DOHH2 (cell line): ENCODE results near the gene SETD6.

Source experiments
- H3F3A ChIP-seq: fragments of 200-600 bp; sonication (generic), shearing (Covaris generic); 2 replicates; pipeline ENCODE4 v1.6.0; 2016; ENCODE audit warnings: antibody characterized with exemption, mild to moderate bottlenecking; ENCODE audit not compliant: control insufficient read depth, insufficient read depth
- H3K27ac ChIP-seq: fragments of 200-600 bp; sonication (generic); 2 replicates; pipeline ENCODE4 v1.5.1; 2014; ENCODE audit warnings: low read depth, mild to moderate bottlenecking, low read length, moderate library complexity
- H3K27me3 ChIP-seq: fragments of 200-600 bp; sonication (generic); 2 replicates; pipeline ENCODE4 v1.6.1; 2014; ENCODE audit warnings: mild to moderate bottlenecking, low read length, mixed read lengths; ENCODE audit not compliant: control insufficient read depth
- H3K36me3 ChIP-seq: fragments of 200-600 bp; sonication (generic); 2 replicates; pipeline ENCODE4 v1.6.1; 2014; ENCODE audit warnings: mild to moderate bottlenecking, low read length, moderate library complexity, mixed read lengths; ENCODE audit not compliant: control insufficient read depth
- H3K4me1 ChIP-seq: fragments of 200-600 bp; sonication (generic); 2 replicates; pipeline ENCODE4 v1.6.1; 2014; ENCODE audit warnings: mild to moderate bottlenecking, low read length, mixed read lengths; ENCODE audit not compliant: control insufficient read depth
- H3K4me2 ChIP-seq: fragments of 200-600 bp; sonication (generic); 2 replicates; pipeline ENCODE4 v1.6.0; 2014; ENCODE audit warnings: mild to moderate bottlenecking, low read length, moderate library complexity
- H3K4me3 ChIP-seq: fragments of 200-600 bp; sonication (generic); 2 replicates; pipeline ENCODE4 v1.5.1; 2014; ENCODE audit warnings: mild to moderate bottlenecking, low read length, mixed read lengths
- H3K79me2 ChIP-seq: fragments of 200-600 bp; sonication (generic); 2 replicates; pipeline ENCODE4 v1.6.1; 2014; ENCODE audit warnings: mild to moderate bottlenecking, low read length, mixed read lengths; ENCODE audit not compliant: control insufficient read depth
- H3K9me2 ChIP-seq: fragments of 200-600 bp; sonication (generic); replicated peaks from 2 replicates; pipeline ENCODE4 v1.6.1; 2014; ENCODE audit warnings: mild to moderate bottlenecking, low read length, mixed read lengths; ENCODE audit not compliant: control insufficient read depth
- H3K9me3 ChIP-seq: fragments of 200-600 bp; sonication (generic); 2 replicates; pipeline ENCODE4 v1.6.1; 2014; ENCODE audit warnings: antibody characterized with exemption, low read length, mixed read lengths; ENCODE audit not compliant: control insufficient read depth, insufficient read depth
- H4K20me1 ChIP-seq: fragments of 200-600 bp; sonication (generic); 2 replicates; pipeline ENCODE4 v1.6.0; 2014; ENCODE audit warnings: low read depth, mild to moderate bottlenecking, antibody characterized with exemption, low read length, moderate library complexity; ENCODE audit not compliant: control insufficient read depth, insufficient read depth
- CTCF ChIP-seq: fragments of 200-600 bp; sonication (generic); IDR thresholded peaks from one replicate; pipeline ENCODE4 v1.5.1; 2014; ENCODE audit warnings: antibody characterized with exemption, mild to moderate bottlenecking, low read depth, low read length; ENCODE audit not compliant: poor library complexity, severe bottlenecking
- EZH2phosphoT487 ChIP-seq: fragments of 200-600 bp; sonication (generic); IDR thresholded peaks from 2 replicates; pipeline ENCODE4 v1.6.1; 2017; ENCODE audit warnings: borderline replicate concordance, mild to moderate bottlenecking, antibody characterized with exemption, low read length, moderate library complexity, mixed read lengths

The SETD6 gene

GRCh38 chr16:58467905-58468304, 47.4 kb upstream of the SETD6 start:
- H3K9me3 ChIP-seq: no peaks in the 10 kb centered on the region
- H3K36me3 ChIP-seq: no peaks in the 10 kb centered on the region
- no peak overlapping the region for H3K4me3 ChIP-seq
- H3F3A ChIP-seq: no peaks in the 10 kb centered on the region
- H4K20me1 ChIP-seq: no peaks in the 10 kb centered on the region
- no peak overlapping the region for H3K4me2 ChIP-seq
- H3K27ac ChIP-seq: no peak overlapping the region
- TF ChIP-seq EZH2phosphoT487 (no peak), CTCF (no peak)
- peaks cover 44% of the 10 kb centered on the region for H3K27me3 ChIP-seq
- peaks cover 19% of the 10 kb centered on the region for H3K4me1 ChIP-seq
- no peaks in the 10 kb centered on the region for H3K9me2 ChIP-seq
- H3K79me2 ChIP-seq: no peaks in the 10 kb centered on the region

GRCh38 chr16:58471209-58471975, 43.9 kb upstream of the SETD6 start:
- no peaks in the 10 kb centered on the region for H4K20me1 ChIP-seq
- no peaks in the 10 kb centered on the region for H3K9me3 ChIP-seq
- TF ChIP-seq CTCF: no peak
- TF ChIP-seq EZH2phosphoT487: no peak
- no peaks in the 10 kb centered on the region for H3F3A ChIP-seq
- no peaks in the 10 kb centered on the region for H3K79me2 ChIP-seq
- no peak overlapping the region for H3K4me3 ChIP-seq
- no peaks in the 10 kb centered on the region for H3K9me2 ChIP-seq
- no peak overlapping the region for H3K27ac ChIP-seq
- peaks cover 11% of the 10 kb centered on the region for H3K4me1 ChIP-seq
- H3K27me3 ChIP-seq: peaks cover 18% of the 10 kb centered on the region
- no peaks in the 10 kb centered on the region for H3K36me3 ChIP-seq
- H3K4me2 ChIP-seq: no peak overlapping the region

- H3K27ac ChIP-seq: no peak overlapping the region
- no peak for TF ChIP-seq EZH2phosphoT487
- H3K9me2 ChIP-seq: no peaks in the 10 kb centered on the region
- H3K36me3 ChIP-seq: no peaks in the 10 kb centered on the region
- no peak overlapping the region for H3K4me2 ChIP-seq
- no peaks in the 10 kb centered on the region for H3K9me3 ChIP-seq
- H4K20me1 ChIP-seq: no peaks in the 10 kb centered on the region
- peaks cover 12% of the 10 kb centered on the region; the same call in 1 of the 2 replicates for H3K27me3 ChIP-seq
- peaks cover 11% of the 10 kb centered on the region for H3K4me1 ChIP-seq
- no peaks in the 10 kb centered on the region for H3K79me2 ChIP-seq
- no peaks in the 10 kb centered on the region for H3F3A ChIP-seq
- no peak overlapping the region for H3K4me3 ChIP-seq
Observed at GRCh38 chr16:58472266-58472665, 43.1 kb upstream of the SETD6 start.

- H3K27me3 ChIP-seq: peaks cover 11% of the 10 kb centered on the region; the same call in 1 of the 2 replicates
- H3K9me3 ChIP-seq: no peaks in the 10 kb centered on the region
- H3K27ac ChIP-seq: no peak overlapping the region
- H3K79me2 ChIP-seq: no peaks in the 10 kb centered on the region
- no peaks in the 10 kb centered on the region for H3K36me3 ChIP-seq
- H4K20me1 ChIP-seq: no peaks in the 10 kb centered on the region
- peaks cover 11% of the 10 kb centered on the region for H3K4me1 ChIP-seq
- H3K9me2 ChIP-seq: no peaks in the 10 kb centered on the region
- no peaks in the 10 kb centered on the region for H3F3A ChIP-seq
- H3K4me3 ChIP-seq: no peak overlapping the region
- TF ChIP-seq EZH2phosphoT487: no peak
- no peak for TF ChIP-seq CTCF
- H3K4me2 ChIP-seq: no peak overlapping the region
Observed at GRCh38 chr16:58472827-58473226, 42.5 kb upstream of the SETD6 start.
